ENCODE results near the gene RYR3.

GRCh38 chr15:33535135-33535534 is 224.4 kb downstream of the RYR3 start:
- no peak for TF ChIP-seq CTCF (IDR thresholded peaks at IDR 0.05)
- TF ChIP-seq POLR2A (IDR thresholded peaks at IDR 0.05) = no peak
